Measurements from ENCODE around the gene RNF4.

The RNF4 gene

GRCh38 chr4:2442175-2442993, 26.5 kb upstream of the RNF4 start:
- no peak for TF ChIP-seq CTCF (IDR thresholded peaks at IDR 0.05; ENCODE audit: low read depth, low read length, missing control alignments)
- DNase-seq: no peak
- Histone ChIP-seq H3K4me3 (ENCODE audit: low read depth, low read length) (no peak overlapping the region), H3K27ac (no peak overlapping the region), H3K27me3 (replicated peaks) (no peaks in the 10 kb centered on the region), H3K36me3 (replicated peaks) (no peaks in the 10 kb centered on the region)
- in situ Hi-C loops (cut with HindIII; ENCODE audit: low pct_ligation_motif_present, low sequenced_read_pairs): no loop called here

GRCh38 chr4:2443061-2443730, 25.7 kb upstream of the RNF4 start:
- TF ChIP-seq CTCF (IDR thresholded peaks at IDR 0.05; ENCODE audit: low read depth, low read length, missing control alignments): no peak
- in situ Hi-C loops (cut with HindIII; ENCODE audit: low pct_ligation_motif_present, low sequenced_read_pairs): no loop called here

DNA sequence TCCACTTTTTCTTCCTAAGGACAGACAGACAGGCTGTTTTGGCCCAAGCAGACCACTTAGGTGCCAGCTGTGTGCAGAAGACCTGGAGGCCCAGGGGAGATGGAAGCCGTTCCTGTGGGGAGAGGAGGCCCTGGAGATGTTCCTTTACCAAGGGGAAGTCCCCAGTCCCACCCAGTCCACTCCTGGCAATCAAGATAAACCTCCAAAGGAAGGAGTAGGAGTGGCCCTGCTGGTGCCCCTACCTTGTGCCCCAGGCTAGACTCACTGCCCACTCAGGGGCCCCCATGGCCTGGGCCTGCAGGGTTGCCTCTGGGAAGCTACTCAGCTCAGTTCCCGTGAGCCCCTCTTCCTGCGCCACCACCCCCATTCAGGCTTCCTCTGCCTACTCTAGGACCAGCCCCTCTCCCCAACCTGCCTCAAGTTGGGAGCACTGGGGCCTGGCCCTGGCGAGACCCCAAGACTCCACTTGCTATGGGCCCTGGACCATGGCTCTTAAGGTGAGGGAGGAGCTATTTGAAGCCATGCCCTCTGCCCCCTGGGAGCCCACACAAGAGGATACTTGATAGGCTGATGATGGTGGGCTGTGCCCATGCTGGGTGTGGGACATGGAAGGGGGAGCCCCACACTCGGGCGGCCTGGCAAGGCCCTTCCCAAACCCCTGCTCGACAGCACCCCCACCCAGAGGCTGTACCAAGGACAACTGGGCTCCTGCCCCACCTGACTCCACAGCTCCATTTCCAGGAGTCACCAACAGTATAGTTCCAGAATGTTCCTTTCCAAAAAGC, 24.8 kb upstream of the RNF4 start:
- Histone ChIP-seq H3K36me3 (replicated peaks) (no peaks in the 10 kb centered on the region), H3K4me3 (ENCODE audit: low read depth, low read length) (no peak overlapping the region), H3K27me3 (replicated peaks) (no peaks in the 10 kb centered on the region), H3K27ac (no peak overlapping the region)
- no peak for DNase-seq
- in situ Hi-C loops (cut with HindIII; ENCODE audit: low pct_ligation_motif_present, low sequenced_read_pairs): no loop called here
- TF ChIP-seq CTCF (IDR thresholded peaks at IDR 0.05; ENCODE audit: low read depth, low read length, missing control alignments): no peak

More at GRCh38 chr4:2443061-2443730, 25.7 kb upstream of the RNF4 start:
- Histone ChIP-seq H3K36me3 (replicated peaks) (no peaks in the 10 kb centered on the region), H3K27me3 (replicated peaks) (no peaks in the 10 kb centered on the region), H3K27ac (no peak overlapping the region), H3K4me3 (ENCODE audit: low read depth, low read length) (no peak overlapping the region)
- DNase-seq: no peak

GRCh38 chr4:2445130-2445529, 23.8 kb upstream of the RNF4 start:
- in situ Hi-C loops (cut with HindIII; ENCODE audit: low pct_ligation_motif_present, low sequenced_read_pairs): no loop called here
- no peaks in the 10 kb centered on the region for H3K27me3 ChIP-seq (replicated peaks)
- no peaks in the 10 kb centered on the region for H3K36me3 ChIP-seq (replicated peaks)
- no peak overlapping the region for H3K4me3 ChIP-seq (ENCODE audit: low read depth, low read length)
- DNase-seq: no peak
- TF ChIP-seq CTCF (IDR thresholded peaks at IDR 0.05; ENCODE audit: low read depth, low read length, missing control alignments): no peak
- no peak overlapping the region for H3K27ac ChIP-seq

GRCh38 chr4:2445571-2445970, 23.3 kb upstream of the RNF4 start:
- no peaks in the 10 kb centered on the region for H3K36me3 ChIP-seq (replicated peaks)
- no peak overlapping the region for H3K4me3 ChIP-seq (ENCODE audit: low read depth, low read length)
- H3K27ac ChIP-seq: no peak overlapping the region
- no peak for TF ChIP-seq CTCF (IDR thresholded peaks at IDR 0.05; ENCODE audit: low read depth, low read length, missing control alignments)
- no peaks in the 10 kb centered on the region for H3K27me3 ChIP-seq (replicated peaks)
- DNase-seq: no peak
- in situ Hi-C loops (cut with HindIII; ENCODE audit: low pct_ligation_motif_present, low sequenced_read_pairs): no loop called here
